ENCODE measurements around the gene CHST13. TPM values are rescaled to one million over a fixed set of nuclear protein-coding genes. Genes with fewer than 3 reads are reported as not detected.

CHST13 gene
- total RNA-seq, 4 donors from 2014 or later = 0.23 to 0.95 TPM; not detected in 2

GRCh38 chr3:126527455-126528211 lies 3.7 kb downstream of the CHST13 start:
- TF ChIP-seq POLR2A (IDR thresholded peaks at IDR 0.05) (no peak), CTCF (IDR thresholded peaks at IDR 0.05) (no peak)
- peaks cover 3 to 17% (median 11%) of the 10 kb centered on the region in 3 donors for H3K4me1 ChIP-seq
- H3K27me3 ChIP-seq = peaks cover 0 to 38% (median 5%) of the 10 kb centered on the region in 4 donors
- intact Hi-C loops (cut with DNase I) = no loop called here
- no peaks in the 10 kb centered on the region for H3K36me3 ChIP-seq
- no peaks in the 10 kb centered on the region for H3K9me3 ChIP-seq
- H3K27ac ChIP-seq = no peak overlapping the region
- H3K4me3 ChIP-seq = no peak overlapping the region
- 64 to 85% methylated on average over 2 to 3 of the region's 6 CpGs for WGBS, 2 donors
- no peak for DNase-seq

- no peak for TF ChIP-seq POLR2A (IDR thresholded peaks at IDR 0.05)
- TF ChIP-seq CTCF (IDR thresholded peaks at IDR 0.05) = no peak
- Histone ChIP-seq H3K9me3 (no peaks in the 10 kb centered on the region), H3K4me3 (no peak overlapping the region), H3K27ac (no peak overlapping the region), H3K4me1 (peaks cover 3 to 17% (median 11%) of the 10 kb centered on the region in 3 donors), H3K36me3 (no peaks in the 10 kb centered on the region), H3K27me3 (peaks cover 0 to 34% (median 3%) of the 10 kb centered on the region in 4 donors)
- 63 to 67% methylated on average over 5 of the region's 5 CpGs for WGBS, 2 donors
- intact Hi-C loops (cut with DNase I) = no loop called here
- no peak for DNase-seq
Measured at GRCh38 chr3:126528419-126528799, 4.5 kb downstream of the CHST13 start.

- Histone ChIP-seq H3K9me3 (no peaks in the 10 kb centered on the region), H3K27ac (peak overlapping the region in 1 of 4 donors; percentile 44), H3K27me3 (peaks cover 0 to 31% (median 0%) of the 10 kb centered on the region in 4 donors), H3K4me1 (peaks cover under 1 to 11% (median 6%) of the 10 kb centered on the region in 3 donors), H3K4me3 (no peak overlapping the region), H3K36me3 (no peaks in the 10 kb centered on the region)
- no peak for DNase-seq
- WGBS, 2 donors = 72% methylated on average over 4 to 7 of the region's 14 CpGs
- TF ChIP-seq POLR2A (IDR thresholded peaks at IDR 0.05) (no peak), CTCF (IDR thresholded peaks at IDR 0.05) (no peak)
- intact Hi-C loops (cut with DNase I) = no loop called here
Measured at GRCh38 chr3:126528800-126529541, 5.0 kb downstream of the CHST13 start.

- Histone ChIP-seq H3K4me1 (peaks cover 0 to 4% (median 0%) of the 10 kb centered on the region in 3 donors), H3K9me3 (no peaks in the 10 kb centered on the region), H3K36me3 (no peaks in the 10 kb centered on the region), H3K4me3 (no peak overlapping the region), H3K27me3 (peaks cover 0 to 26% (median 0%) of the 10 kb centered on the region in 4 donors), H3K27ac (peak overlapping the region in 2 of 4 donors; percentile 44 to 49)
- no peak for DNase-seq
- intact Hi-C loops (cut with DNase I) = no loop called here
- 47 to 53% methylated on average over 5 of the region's 7 CpGs for WGBS, 2 donors
- no peak for TF ChIP-seq POLR2A (IDR thresholded peaks at IDR 0.05)
- TF ChIP-seq CTCF (IDR thresholded peaks at IDR 0.05) = no peak
Measured at GRCh38 chr3:126529585-126530170, 5.7 kb downstream of the CHST13 start.
